NB4 (cell line): ENCODE measurements around the gene ACMSD.
"Not testable (repeated sequence)": the region's sequence is repeated elsewhere in the genome, so short reads cannot be mapped to it uniquely, and the experiment has no call there.

ENCODE experiments used
- CTCF ChIP-seq: IDR thresholded peaks from one replicate; pipeline ENCODE4 v1.5.1; 2012; ENCODE audit warnings: low read depth, low read length
- MYC ChIP-seq: IDR thresholded peaks from 2 replicates; pipeline ENCODE4 v1.6.1; 2011; ENCODE audit warnings: low read depth, low read length
- POLR2A ChIP-seq: IDR thresholded peaks from 2 replicates; pipeline ENCODE4 v1.6.1; 2011; ENCODE audit warnings: mild to moderate bottlenecking; ENCODE audit not compliant: insufficient read length; ENCODE audit errors: extremely low read depth
- TF ChIP-seq, protein P1 (sequence below): IDR thresholded peaks from 2 replicates; pipeline ENCODE4 v1.6.1; 2011; ENCODE audit warnings: low read depth, low read length

- TF ChIP-seq CTCF, POLR2A, MYC: not testable (repeated sequence)
- TF ChIP-seq, protein P1, sequence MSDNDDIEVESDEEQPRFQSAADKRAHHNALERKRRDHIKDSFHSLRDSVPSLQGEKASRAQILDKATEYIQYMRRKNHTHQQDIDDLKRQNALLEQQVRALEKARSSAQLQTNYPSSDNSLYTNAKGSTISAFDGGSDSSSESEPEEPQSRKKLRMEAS: not testable (repeated sequence)
Measured at GRCh38 chr2:134847582-134847981, 9.2 kb downstream of the ACMSD start.
